NCI-H128 (cell line): ENCODE data around the gene PRSS33.
A peak's percentile ranks its signal among the peaks of the same experiment; 100 is the strongest.

ENCODE experiments used
- DNase-seq: peaks from one replicate; lab custom pipeline; 2025; ENCODE audit not compliant: unreplicated experiment; lab: John Stamatoyannopoulos, UW

PRSS33 gene

DNA sequence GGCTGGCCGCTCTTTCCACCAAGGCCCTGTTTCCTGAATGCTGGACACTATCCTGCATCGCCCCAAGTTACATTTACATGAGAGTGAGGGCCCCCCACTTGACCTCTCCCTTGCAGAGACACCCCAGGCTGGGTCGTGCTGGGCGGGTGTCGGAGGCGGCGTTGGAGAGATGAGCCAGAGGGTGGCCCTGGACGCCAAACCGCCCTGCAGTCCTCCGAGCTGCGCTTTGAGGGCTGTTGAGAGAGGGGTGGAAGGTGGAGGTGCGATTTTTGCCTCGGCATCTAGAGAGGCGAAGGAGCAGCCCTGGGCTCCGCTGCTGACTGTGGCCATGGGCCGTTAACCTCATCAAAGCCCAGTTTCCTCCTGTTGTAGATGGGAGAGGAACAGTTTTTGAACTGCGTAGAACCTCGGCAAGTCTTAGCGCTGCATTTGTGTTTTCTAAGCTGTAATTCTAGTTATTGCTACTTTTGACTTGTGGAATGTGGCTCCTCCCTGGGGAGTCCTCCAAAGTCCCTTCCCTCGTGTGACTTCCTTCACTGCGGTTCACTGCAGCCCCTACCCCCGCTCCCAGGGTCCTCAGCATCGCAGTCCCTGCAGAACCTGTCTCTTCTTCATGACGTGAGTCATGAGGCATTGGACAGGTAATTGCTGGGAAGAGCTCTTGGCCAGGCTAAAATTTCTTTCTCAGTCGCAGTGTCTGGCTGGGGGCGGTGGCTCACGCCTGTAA is 9.3 kb downstream of the PRSS33 start:
- no peak for DNase-seq

DNA sequence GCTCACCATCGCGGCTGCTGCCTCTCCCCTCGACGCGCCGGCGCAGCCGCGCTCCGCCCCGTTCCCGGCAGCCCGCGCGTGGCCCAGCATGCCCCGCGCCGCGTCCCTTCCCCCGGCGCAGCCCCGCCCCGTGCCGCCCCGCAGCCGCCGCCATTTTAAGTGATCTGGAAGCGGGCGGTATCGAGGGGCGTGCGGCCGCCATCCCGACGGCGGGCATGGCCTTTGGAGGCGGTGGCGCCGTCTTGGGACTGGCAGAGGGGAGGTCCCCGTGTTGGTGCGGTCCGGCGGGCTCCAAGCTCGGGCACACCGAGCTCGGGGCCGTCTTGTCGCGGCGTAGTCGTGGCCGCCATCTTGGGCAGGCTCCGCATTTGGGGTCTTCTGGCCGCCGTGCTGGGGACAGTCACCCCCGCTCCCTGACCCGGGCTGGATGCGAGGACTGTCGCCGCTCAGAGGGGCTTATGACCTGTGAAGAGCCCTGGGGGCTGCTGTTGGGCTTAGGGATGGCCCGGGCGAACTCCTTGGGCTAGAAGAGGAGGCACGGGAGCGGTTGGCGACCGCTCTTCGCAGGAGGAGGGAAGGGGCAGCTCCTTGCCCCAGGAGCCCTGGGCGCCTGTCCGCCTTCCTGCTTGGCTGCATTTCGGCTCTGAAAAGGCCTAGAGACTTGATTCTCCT is 10.0 kb downstream of the PRSS33 start, which contains the start of gene ELOB:
Gene ELOB (minus strand): TSS at position 50 of the 672 bp plus-strand sequence. CDS start 41 bp downstream, at position 9.
- peak; percentile 45 for DNase-seq

DNA sequence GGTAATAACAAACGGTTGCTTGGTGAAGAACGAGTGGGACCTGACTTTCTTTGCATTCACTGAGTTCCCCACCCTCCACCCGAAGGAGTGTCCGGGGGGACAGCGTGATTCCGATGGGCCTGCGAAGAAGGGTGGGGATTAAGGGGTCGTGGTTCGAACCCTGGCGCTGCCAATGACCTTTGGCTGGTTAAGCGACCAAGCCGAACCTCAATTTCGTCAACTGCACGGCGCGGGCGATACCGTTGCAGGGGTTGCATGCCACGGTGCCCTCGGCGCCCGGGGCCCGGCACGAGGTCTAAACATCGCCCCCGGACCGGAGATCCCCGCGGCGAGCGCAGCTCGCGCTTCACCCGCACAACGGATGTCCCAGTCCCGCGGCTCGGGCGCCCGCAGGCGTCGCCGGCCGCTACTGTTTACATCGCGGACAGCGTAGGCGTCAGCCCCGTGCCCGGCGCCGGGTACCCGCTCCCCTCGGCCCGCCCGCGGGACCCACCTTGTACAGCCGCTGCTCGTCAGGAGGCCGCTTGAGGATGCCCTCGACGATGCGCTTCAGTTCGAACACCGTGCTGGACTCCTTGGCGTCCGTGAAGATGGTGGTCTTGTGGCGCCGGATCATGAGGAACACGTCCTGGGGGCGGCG is 10.7 kb downstream of the PRSS33 start:
- DNase-seq: no peak

DNA sequence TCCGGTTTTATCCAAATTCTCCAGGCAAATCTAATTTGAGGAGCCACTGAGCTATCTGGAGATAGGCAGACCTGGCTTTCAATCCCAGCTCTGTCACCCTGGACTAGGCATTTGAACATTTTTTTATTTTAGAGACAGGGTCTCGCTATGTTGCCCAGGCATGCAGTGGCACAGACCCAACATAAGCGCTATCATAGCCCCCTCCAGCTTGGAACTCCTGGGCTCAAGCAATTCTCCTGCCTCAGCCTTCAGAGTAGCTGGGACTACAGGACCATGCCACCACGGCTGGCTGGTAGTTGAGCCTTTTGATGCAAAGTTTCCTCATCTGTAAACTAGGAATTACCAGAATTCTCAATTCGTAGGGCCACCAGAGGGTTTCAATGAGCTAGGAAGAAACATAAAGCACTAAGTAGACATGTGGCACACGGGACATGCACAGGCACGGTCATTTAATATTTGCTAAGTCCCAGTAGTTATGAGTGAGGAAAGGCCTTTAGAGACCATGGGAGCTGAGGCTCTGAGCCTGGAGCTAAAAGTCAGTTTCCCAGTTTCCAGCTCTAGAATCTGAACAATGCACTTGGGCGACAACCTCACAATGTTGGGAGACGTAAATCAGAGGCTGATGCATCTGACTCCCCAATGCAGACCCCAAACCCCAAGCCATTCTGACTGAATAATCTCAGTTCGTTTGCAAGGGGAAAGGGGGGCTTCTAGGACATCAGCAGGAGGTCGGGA is 11.4 kb downstream of the PRSS33 start:
- no peak for DNase-seq

DNA sequence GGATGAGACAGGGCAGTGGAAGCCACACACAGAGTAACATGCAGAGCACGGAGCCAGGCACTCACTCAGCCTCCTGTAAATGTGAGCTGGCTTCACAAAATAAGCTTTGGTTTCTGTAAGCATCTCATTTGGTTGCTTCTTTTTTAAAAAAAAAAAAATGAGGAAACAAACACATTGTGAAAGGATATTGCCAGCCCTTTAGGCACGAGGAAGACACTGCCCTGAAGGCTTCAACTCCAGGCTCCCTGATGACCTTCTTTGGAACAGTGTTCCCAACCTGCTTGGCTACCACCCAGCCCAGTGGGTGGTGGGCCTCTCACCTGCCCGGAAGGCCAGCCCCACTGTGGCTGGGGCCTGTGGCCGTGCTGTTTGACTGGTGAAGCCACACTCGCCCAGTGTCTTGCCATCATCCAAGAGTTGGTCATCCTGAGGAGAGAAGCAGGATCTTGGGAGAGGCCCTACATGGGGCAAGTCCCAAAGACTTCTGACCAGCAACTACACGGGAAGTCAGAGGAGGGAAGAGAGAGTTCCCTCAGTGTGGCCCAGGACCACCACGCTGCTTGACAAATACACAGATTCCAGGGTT is 12.1 kb downstream of the PRSS33 start:
- no peak for DNase-seq

DNA sequence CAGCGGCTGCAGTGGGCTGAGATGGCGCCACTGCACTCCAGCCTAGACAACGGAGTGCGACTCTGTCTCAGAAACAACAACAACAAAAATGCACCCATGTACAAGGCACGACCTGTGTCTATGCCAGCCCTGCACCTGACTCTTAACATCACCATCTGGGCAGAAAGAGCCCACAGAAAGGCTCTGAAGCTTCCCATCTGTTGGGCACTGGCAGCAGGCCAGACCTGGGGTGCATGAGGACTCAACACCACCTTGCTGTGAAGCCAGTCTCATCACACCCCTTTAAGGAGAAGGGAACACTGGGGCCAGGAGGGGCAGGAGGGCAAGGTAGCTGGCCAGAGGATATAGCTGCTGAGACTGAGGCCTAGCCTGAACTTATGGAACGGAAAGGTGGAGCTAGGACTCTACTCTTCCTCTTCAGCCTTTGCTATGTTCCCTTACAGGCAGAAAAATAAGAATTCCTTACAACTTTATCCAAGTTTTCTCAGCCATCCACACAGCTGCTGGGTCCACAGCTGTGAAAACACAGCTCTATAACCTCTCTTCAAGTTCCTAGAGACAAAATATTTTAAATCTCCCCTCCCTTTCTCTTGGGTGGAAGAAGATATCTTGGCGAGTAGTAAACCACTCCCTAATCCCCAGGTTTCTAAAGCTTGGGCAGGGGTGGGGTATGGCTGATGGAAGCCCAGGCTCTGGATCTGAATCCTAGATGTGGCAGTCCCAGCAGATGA is 13.0 kb downstream of the PRSS33 start:
- no peak for DNase-seq

DNA sequence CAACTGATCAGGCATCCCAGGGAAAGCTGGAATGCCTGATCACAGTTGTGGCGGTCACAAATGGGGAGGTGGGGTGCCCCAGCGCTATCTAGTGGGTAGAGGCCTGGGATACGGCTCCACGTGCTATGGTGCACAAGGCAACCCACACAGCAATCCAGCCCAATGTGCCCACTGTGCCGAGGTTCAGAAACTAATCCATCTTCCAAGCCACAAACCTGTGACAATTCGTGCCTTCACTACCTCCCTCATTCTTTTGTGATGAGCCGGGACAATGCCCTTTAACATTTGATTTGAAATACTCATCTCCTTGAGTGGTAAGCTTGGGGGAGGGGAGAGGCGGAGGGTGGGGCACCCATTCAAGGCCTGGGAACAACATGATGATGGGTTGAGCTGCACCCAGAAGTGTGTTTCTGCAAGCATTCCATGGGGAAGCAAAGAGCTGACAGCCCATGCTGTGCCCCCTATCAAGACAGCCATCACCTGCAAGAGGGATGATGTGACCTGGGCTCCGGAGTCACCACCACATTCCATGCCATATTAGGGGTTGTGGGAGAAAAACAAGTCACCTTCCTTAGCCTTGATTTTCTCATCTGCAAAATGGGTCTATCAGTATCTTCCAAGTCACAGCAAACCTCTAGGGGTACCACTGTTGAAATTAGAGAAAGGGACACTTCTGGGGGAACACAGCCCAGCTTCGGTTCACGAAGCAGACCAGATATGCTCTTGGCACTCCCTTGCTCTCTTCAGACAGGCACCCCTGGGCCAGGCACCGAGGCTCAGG is 14.0 kb downstream of the PRSS33 start:
- DNase-seq: no peak

DNA sequence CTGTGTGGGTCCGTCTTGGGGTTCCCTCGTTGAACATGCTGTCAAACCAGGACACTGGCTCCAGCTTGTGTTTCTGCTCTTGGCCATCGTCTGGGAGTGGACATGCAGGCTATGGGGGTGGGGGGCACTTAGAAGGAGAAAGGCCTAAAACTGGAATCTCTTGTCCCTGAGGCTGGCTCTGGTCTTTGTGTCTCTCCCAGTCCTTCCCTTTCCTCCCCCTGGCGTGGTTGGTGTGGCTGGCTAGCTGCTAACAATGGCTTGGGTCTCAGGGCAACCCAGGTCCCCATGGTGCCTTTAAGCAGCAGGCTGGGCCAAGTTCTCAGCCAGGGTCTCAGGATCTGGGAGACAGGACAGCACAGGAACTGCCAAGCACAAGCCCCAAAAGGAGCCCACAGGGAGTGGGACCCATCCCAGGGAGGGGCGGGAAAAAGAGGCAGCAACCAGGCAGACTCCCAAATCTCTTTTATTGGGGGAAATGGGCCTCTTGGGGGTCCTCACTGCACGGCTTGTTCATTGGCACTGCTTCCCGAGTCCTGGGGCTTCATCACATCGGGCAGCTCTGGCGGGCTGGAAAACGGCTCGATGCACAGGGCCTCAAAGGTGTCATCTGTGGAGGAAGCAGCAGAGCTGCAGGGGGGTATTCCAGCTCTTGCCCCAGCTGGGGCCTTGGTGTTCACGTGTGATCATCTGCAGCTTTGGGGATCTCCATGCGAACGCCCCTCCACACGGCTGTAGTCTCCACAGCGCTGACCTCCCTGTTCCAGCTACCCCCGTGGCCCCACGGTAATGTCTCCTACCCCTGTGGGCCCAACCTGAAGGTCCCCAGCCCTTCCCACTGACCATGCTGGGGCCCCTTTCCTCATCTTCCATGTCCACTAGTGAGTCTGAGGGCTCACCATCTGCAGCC is 15.6 kb downstream of the PRSS33 start:
- no peak for DNase-seq

DNA sequence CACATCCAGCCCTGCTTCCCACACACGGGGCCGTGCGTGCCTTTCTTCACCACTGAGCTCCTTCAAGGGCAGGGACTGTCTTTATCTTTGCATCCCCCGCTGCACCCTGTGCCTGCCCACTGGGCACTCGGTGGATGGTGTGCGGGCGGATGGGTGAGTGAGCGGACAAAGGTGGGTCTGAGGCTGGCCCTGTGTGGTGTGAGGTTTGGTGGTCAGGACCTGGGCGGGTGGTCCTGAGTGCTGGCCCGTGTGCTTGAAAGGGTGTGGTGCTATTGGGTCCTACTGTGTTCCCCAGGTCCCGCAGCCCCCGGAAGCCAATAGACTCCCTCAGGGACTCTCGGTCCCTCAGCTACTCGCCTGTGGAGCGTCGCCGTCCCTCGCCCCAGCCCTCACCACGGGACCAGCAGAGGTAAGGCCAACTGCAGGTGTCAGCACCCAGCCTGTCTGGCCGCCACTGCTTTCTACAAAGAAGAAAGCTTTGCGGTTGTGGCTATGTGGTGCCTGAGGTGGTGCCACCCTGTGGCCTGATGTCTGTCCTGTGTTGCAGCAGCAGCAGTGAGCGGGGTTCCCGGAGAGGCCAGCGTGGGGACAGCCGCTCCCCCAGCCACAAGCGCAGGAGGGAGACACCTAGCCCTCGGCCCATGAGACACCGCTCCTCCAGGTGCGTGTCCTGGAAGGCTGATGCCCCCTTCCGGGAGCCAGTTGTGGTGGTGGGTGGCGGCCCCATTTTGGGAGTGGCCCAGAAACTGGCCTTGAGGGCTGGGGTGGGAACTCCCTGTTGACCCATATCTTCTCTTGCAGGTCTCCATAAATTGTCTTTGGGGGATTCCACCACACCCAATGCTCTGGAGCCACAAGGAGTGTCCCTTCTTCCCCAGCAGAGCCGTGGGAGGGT is 17.1 kb downstream of the PRSS33 start:
- no peak for DNase-seq

DNA sequence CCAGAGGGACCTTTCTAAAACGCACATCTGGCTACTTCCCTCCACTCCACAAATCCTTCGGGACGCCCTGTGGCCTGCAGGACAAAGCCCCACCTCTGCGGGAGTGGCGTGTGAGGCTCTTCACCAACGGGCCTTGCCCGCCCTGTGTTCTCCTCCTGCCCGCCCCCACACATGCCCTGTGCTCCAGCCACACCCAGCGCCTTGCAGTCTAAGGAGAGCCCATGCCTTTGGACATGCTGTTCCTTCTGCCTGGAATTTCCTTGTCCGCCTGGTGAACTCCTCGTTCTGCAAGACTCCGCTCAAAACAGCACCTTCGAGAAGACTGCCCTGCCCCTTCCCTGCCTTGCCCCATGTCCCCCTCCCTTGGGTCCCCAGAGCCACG is 17.7 kb downstream of the PRSS33 start:
- no peak for DNase-seq

DNA sequence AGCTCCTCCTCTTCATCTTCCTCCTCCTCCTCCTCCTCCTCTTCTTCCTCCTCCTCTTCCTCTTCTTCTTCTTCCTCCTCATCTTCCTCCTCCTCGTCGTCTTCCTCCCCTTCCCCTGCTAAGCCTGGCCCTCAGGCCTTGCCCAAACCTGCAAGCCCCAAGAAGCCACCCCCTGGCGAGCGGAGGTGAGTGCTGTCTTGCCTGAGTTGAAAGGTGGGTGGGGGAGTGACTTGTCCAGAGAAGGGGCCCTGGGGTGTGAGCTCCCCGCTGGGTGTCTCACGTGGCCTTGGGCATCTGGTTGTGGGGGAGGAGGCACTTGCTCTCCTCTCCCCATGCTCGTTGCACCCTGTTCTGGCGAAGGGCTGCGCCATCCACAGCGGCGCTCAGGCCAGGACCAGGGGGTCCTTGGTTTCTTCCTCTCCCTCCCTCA is 18.2 kb downstream of the PRSS33 start:
- DNase-seq: no peak

DNA sequence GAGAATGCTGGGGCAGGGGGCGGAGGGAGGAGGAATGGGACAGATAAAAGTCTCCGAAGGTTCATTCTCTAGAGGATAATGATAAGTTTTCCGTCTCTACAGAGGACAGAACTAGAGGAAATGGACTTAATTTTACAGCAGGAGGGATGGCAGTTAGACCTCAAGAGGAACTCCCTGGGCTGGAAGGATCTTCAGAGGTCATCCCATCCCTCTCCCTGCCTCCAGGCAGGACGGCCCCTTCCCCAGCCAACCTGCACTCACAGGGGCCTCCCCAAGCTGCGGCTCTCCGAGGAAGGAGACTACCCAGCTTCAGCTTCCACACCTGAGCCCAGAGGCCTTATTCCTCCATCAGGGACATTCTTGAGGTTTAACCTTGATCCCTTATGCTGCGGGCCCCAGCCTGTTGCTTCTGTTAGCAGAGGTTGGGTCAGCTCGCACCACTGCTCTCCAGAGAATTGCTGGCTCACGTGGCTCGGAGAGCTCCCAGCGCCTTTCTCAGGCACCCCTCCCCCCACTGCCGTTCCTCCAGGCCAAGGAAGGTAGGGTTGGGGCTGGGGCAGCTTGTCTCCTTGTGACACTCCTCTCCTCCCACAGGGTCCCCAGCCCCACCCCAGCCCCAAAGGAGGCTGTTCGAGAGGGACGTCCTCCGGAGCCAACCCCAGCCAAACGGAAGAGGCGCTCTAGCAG is 18.8 kb downstream of the PRSS33 start:
- no peak for DNase-seq

DNA sequence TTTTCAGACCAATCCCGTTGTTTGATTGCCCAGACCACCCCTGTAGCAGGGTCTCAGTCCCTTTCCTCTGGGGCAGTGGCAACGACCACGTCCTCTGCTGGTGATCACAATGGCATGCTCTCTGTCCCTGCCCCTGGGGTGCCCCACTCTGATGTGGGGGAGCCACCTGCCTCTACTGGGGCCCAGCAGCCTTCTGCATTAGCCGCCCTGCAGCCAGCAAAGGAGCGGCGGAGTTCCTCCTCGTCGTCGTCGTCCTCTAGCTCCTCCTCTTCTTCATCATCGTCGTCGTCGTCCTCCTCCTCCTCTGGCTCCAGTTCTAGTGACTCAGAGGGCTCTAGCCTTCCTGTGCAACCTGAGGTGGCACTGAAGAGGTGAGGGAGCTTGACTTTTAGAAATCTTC is 19.5 kb downstream of the PRSS33 start:
- DNase-seq: no peak

DNA sequence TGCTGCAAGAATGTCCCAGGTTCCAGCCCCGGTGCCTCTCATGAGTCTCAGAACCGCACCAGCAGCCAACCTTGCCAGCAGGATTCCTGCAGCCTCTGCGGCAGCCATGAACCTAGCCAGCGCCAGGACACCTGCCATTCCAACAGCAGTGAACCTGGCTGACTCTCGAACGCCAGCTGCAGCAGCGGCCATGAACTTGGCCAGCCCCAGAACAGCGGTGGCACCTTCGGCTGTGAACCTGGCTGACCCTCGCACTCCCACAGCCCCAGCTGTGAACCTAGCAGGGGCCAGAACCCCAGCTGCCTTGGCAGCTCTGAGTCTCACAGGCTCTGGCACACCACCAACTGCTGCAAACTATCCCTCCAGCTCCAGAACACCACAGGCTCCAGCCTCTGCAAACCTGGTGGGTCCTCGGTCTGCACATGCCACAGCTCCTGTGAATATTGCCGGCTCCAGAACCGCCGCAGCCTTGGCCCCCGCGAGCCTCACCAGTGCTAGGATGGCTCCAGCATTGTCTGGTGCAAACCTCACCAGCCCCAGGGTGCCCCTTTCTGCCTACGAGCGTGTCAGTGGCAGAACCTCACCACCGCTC is 20.1 kb downstream of the PRSS33 start:
- no peak for DNase-seq

DNA sequence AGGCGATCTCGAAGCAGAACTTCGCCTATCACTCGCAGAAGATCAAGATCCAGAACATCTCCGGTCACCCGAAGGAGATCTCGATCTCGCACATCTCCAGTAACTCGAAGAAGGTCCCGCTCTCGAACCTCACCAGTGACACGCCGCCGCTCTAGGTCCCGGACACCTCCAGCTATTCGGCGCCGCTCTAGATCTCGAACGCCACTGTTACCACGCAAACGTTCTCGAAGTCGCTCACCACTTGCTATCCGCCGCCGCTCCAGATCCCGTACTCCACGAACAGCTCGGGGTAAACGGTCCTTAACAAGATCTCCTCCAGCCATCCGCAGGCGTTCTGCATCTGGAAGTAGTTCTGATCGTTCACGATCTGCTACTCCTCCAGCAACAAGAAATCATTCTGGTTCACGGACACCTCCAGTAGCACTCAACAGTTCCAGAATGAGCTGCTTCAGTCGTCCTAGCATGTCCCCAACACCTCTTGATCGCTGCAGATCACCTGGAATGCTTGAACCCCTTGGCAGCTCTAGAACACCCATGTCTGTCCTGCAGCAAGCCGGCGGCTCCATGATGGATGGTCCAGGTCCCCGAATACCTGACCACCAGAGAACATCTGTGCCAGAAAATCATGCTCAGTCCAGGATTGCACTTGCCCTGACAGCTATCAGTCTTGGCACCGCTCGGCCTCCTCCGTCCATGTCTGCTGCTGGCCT is 20.8 kb downstream of the PRSS33 start:
- DNase-seq: no peak
